Activated T-cell treated with anti-CD3 and anti-CD28 coated beads for 24 hours (primary cell): ENCODE data around the gene TCEAL7.

Experiments used
- DNase-seq: peaks from one replicate; pipeline ENCODE4 v3.0.0-alpha.2; 2020; ENCODE audit warnings: low read depth

Gene TCEAL7

GRCh38 chrX:103369479-103369878 is 39.4 kb downstream of the TCEAL7 start:
- no peak for DNase-seq

DNA sequence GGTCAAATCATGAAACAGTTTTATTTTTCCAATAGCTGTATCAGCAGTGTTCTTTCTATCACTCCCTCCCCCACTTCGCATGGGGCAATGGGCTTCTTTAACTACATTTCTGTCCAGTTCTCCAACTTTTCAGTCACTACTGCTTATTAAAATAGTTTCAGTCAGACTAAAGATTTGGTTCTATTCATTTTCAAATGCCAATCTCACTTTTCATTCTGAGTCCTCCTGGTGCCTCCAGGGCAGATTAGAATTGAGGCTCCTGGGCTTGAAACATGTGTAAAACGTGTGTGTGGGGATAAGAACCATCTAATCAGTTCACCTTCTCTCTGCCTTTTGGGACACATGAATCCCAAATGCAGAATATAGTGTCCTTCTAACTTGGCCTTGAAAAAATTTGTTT is 42.8 kb downstream of the TCEAL7 start:
- no peak for DNase-seq

DNA sequence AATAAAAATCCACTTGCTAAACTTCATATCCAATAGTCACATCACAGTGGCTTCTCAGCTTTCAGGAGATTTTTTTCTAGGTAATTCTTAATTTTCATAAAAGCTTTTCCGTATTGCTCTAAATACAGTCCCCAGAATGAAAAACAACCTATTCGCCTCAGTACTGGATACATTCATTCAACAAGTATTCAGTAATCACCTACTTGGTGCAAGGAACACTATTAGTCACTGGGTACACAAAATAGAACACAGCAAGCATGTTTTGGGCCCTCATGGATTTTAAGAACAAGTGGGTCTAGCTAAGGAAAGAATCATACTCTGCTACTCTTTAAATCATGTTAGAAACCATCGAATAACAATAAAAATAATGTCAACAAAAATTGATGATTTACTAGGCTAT is 43.5 kb downstream of the TCEAL7 start:
- no peak for DNase-seq

GRCh38 chrX:103376118-103376978 is 46.3 kb downstream of the TCEAL7 start, which contains the start of gene BEX3:
BEX3 (plus strand) TSS chrX:103376538; CDS start chrX:103377522, 984 bp downstream.
- no peak for DNase-seq

DNA sequence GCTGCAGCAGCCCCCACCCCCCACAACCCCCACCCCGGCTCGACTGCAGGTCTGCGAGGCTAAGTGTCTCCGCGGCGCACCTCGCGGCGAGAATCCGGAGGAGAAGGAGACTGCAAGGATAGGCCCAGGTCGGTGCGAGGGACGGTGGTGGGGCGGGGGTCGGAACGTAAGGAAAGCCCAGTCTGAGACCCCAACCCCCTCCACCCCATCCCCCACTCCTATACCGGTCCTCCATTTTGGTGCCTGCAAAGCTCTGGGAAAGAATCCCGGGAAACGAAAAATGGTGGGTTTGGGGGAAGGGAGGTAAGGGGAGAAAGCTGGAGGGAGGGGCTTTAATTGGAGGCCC is 46.9 kb downstream of the TCEAL7 start:
- DNase-seq: no peak

- no peak for DNase-seq
Measured at GRCh38 chrX:103378990-103379389, 49.0 kb downstream of the TCEAL7 start.
